ENCODE measurements around the gene TMEM266. TPM values are rescaled to one million over a fixed set of nuclear protein-coding genes. Genes with fewer than 3 reads are reported as not detected.

TMEM266 gene
- total RNA-seq, 2 experiments from 2014 or later, result not detected

DNA sequence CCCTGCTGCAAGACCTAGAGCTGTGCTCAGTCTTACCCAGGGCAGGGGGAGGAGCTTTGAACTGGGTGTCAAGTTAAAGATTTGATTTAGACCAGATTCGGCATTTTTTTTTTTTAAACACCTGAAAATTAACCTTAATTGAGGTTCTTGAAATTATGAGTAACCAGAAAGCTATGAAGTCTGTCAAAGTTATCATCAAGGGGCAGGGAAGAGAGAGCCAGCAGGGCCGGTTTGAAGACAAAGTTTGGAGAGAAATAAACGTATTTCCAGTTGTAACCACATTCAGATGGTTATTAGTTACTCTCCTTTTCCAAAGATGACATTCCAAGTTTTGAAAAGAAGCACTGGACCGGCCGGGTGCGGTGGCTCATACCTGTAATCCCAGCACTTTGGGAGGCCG is 12.0 kb downstream of the TMEM266 start:
- Mint-ChIP-seq H3K36me3 (ENCODE audit: low read depth) (no peaks in the 10 kb centered on the region), H3K4me3 (no peak overlapping the region), H3K4me1 (ENCODE audit: low read depth) (no peaks in the 10 kb centered on the region), H3K27ac (no peak overlapping the region), H3K9me3 (ENCODE audit: insufficient read depth) (no peaks in the 10 kb centered on the region), H3K27me3 (ENCODE audit: low read depth) (peaks cover 19% of the 10 kb centered on the region)
- POLR2A ChIA-PET, result no interaction called here
- CTCF ChIA-PET, result no interaction called here
- no peak for ATAC-seq
- no peak for DNase-seq

DNA sequence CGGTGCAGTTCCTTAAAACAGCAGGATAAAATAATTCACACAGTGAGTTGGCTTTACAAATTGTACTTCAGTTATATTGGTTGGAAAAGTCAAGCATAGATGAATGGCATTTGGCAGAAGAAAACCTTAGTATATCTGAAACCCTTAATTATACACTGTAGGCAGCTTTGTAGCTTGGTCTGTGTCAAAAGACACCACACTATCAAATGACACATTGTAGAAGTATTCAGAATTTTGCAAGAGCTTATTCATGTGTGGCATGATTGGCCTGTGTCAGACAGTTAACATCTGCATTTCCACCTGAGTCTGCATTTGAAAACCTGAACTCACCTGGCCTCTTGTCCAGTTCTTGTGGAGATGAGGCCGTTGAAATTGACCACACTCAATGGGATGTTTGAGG is 13.8 kb downstream of the TMEM266 start:
- DNase-seq (no peak), ATAC-seq (no peak)
- H3K4me3 Mint-ChIP-seq, result no peak overlapping the region
- ChIA-PET CTCF (no interaction called here), POLR2A (no interaction called here)
- H3K4me1 Mint-ChIP-seq (ENCODE audit: low read depth), result peaks cover 10% of the 10 kb centered on the region
- H3K9me3 Mint-ChIP-seq (ENCODE audit: insufficient read depth), result no peaks in the 10 kb centered on the region
- H3K36me3 Mint-ChIP-seq (ENCODE audit: low read depth), result no peaks in the 10 kb centered on the region
- H3K27me3 Mint-ChIP-seq (ENCODE audit: low read depth), result peaks cover 16% of the 10 kb centered on the region
- H3K27ac Mint-ChIP-seq, result no peak overlapping the region

DNA sequence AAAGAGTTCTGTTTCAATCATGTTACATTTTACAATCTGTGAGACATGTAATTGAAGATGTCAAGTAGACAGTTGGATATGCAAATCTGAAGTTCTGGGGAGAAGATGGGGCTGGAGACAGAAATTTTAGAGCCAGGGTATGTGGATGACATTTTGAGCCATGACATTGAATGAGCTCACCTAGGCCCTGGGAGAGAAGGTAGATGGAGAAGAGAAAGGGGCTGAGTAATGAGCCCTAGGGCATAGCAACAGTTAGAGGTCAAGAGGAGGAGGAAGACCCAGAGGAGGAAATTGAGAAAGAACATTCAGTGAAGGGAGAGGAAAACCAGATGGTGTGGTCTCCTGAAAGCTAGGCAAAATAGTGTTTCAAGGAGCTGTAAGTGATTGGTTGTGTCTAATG is 15.3 kb downstream of the TMEM266 start:
- CTCF ChIA-PET, result interaction anchor here (1.0 to 1.5 kb wide), 2 partner anchors 16 to 64 kb away, joined by 3 read pairs; no protein-coding TSS in a partner anchor
- Mint-ChIP-seq H3K4me3 (no peak overlapping the region), H3K27me3 (ENCODE audit: low read depth) (peaks cover 7% of the 10 kb centered on the region), H3K9me3 (ENCODE audit: insufficient read depth) (no peaks in the 10 kb centered on the region), H3K4me1 (ENCODE audit: low read depth) (peaks cover 15% of the 10 kb centered on the region), H3K27ac (no peak overlapping the region), H3K36me3 (ENCODE audit: low read depth) (no peaks in the 10 kb centered on the region)
- no peak for DNase-seq
- ATAC-seq, result no peak
- POLR2A ChIA-PET, result no interaction called here

DNA sequence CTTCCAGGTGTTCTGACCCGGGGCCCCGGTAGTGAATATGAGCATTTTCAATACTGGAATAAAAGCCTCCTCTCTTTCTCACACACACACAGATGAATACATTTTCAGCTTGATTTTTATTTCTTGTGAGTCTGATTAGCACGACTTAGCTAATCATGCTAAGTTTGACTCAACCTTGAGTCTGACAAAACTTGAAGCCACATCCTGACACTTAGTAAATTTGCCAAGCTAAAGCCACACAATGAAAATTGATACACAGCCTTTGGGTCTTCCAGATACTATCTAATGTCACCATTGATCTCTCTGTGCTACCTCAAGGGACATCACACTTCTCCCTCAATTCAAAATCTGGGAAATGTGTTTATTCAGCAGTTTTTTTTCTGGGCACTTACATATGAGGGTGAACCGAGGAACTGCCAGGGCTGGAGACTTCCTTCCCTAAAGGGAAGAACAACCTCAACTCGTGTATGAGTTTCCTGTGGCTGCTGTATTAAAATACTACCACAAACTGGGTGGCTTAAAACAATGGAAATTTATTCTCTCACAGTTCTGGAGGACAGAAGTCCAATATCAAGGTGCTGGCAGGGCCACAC is 18.6 kb downstream of the TMEM266 start:
- H3K36me3 Mint-ChIP-seq (ENCODE audit: low read depth), result no peaks in the 10 kb centered on the region
- no peak overlapping the region for H3K4me3 Mint-ChIP-seq
- no peak for ATAC-seq
- peak overlapping the region; percentile 32 for H3K27ac Mint-ChIP-seq
- no peak for DNase-seq
- ChIA-PET POLR2A (no interaction called here), CTCF (interaction anchor here (1.7 to 1.8 kb wide), 2 partner anchors 19 to 22 kb away, joined by 5 to 7 read pairs; partner anchors contain the start of gene TMEM266)
- H3K4me1 Mint-ChIP-seq (ENCODE audit: low read depth), result peaks cover 15% of the 10 kb centered on the region
- H3K27me3 Mint-ChIP-seq (ENCODE audit: low read depth), result peaks cover 8% of the 10 kb centered on the region
- H3K9me3 Mint-ChIP-seq (ENCODE audit: insufficient read depth), result no peaks in the 10 kb centered on the region

DNA sequence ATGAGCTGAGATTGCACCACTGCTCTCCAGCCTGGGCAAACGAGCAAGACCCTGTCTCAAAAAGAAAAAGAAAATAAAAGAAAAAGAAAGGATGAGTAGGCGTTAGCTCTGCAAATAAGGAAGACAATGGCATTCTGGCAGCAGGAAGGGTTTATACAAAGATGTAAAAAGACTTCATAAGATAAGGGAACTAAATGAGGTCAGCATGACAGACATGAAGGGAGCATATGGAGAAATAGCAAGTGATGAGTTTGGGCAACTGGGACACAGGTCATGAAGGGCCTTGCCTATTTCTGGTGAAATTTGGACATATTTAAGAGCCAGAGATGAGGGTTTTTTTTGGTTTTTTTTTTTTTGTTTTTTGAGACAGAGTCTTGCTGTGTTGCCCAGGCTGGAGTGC is 24.5 kb downstream of the TMEM266 start:
- no peak for DNase-seq
- CTCF ChIA-PET, result interaction anchor here (1.4 kb wide), 1 partner anchor 56 kb away, joined by 3 read pairs; no protein-coding TSS in a partner anchor
- H3K36me3 Mint-ChIP-seq (ENCODE audit: low read depth), result no peaks in the 10 kb centered on the region
- H3K4me3 Mint-ChIP-seq, result no peak overlapping the region
- ATAC-seq, result no peak
- POLR2A ChIA-PET, result no interaction called here
- no peaks in the 10 kb centered on the region for H3K9me3 Mint-ChIP-seq (ENCODE audit: insufficient read depth)
- H3K27ac Mint-ChIP-seq, result no peak overlapping the region
- H3K4me1 Mint-ChIP-seq (ENCODE audit: low read depth), result no peaks in the 10 kb centered on the region
- H3K27me3 Mint-ChIP-seq (ENCODE audit: low read depth), result peaks cover 22% of the 10 kb centered on the region

DNA sequence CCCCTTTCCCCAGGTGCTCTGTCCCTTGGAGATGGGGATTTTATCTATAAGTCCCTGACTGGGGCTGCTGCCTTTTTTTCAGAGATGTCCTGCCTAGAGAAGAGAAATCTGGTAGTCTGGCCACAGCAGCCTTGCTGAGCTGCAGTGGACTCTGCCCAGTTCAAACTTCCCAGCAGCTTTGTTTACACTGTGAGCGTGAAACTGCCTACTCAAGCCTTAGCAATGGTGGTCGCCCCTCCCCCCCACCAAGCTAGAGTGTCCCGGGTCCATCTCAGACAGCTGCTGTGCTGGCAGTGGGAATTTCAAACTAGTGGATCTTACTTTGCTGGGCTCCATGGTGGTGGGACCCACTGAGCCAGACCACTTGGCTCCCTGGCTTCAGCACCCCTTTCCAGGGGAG is 38.9 kb downstream of the TMEM266 start:
- Mint-ChIP-seq H3K4me3 (no peak overlapping the region), H3K27me3 (ENCODE audit: low read depth) (peaks cover 59% of the 10 kb centered on the region), H3K4me1 (ENCODE audit: low read depth) (no peaks in the 10 kb centered on the region), H3K27ac (no peak overlapping the region), H3K9me3 (ENCODE audit: insufficient read depth) (no peaks in the 10 kb centered on the region), H3K36me3 (ENCODE audit: low read depth) (no peaks in the 10 kb centered on the region)
- POLR2A ChIA-PET, result no interaction called here
- DNase-seq (no peak), ATAC-seq (no peak)
- CTCF ChIA-PET, result no interaction called here

DNA sequence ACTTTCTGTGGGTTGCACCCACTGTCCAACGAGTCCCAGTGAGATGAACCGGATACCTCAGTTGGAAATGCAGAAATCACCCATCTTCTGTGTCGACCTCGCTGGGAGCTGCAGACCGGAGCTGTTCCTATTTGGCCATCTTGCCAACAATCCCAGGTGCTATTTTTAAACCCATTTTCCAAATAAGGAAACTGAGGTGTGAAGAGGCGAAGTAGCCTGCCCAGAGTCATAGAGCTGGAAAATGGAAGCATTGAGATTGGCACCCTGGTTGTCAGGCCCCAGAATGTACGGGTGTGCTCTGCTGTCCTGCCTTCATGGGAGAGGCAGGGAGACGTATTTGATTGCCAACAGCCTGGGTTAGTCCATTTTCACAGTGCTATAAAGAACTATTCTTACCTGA is 39.6 kb downstream of the TMEM266 start:
- Mint-ChIP-seq H3K9me3 (ENCODE audit: insufficient read depth) (no peaks in the 10 kb centered on the region), H3K27ac (no peak overlapping the region), H3K36me3 (ENCODE audit: low read depth) (no peaks in the 10 kb centered on the region), H3K4me3 (no peak overlapping the region), H3K4me1 (ENCODE audit: low read depth) (no peaks in the 10 kb centered on the region), H3K27me3 (ENCODE audit: low read depth) (peaks cover 52% of the 10 kb centered on the region)
- no peak for ATAC-seq
- CTCF ChIA-PET, result no interaction called here
- DNase-seq, result no peak
- POLR2A ChIA-PET, result no interaction called here

DNA sequence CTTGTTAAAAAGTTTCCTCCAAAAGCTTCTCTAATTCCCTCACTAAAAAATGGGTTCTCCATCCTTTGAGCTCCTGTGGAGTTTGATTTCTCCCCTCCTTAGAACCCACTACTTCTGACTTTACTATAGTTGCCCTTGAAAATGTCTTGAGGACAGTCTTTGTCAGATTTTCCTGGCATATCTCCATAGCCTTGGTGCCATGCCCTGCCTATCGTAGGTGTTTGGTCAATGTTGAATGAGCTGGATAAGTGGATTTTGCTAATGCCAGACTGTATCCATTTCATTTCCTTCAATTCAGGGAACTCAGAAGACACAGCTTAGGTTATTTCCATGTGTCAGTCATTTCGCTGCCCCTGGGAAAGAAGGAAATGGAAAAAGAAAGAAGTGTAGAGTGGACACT is 40.6 kb downstream of the TMEM266 start:
- ChIA-PET CTCF (interaction anchor here (1.0 kb wide), 1 partner anchor 39 kb away, joined by 3 read pairs; no protein-coding TSS in a partner anchor), POLR2A (no interaction called here)
- DNase-seq (no peak), ATAC-seq (no peak)
- Mint-ChIP-seq H3K36me3 (ENCODE audit: low read depth) (no peaks in the 10 kb centered on the region), H3K27ac (no peak overlapping the region), H3K4me1 (ENCODE audit: low read depth) (no peaks in the 10 kb centered on the region), H3K9me3 (ENCODE audit: insufficient read depth) (no peaks in the 10 kb centered on the region), H3K4me3 (no peak overlapping the region), H3K27me3 (ENCODE audit: low read depth) (peaks cover 43% of the 10 kb centered on the region)

DNA sequence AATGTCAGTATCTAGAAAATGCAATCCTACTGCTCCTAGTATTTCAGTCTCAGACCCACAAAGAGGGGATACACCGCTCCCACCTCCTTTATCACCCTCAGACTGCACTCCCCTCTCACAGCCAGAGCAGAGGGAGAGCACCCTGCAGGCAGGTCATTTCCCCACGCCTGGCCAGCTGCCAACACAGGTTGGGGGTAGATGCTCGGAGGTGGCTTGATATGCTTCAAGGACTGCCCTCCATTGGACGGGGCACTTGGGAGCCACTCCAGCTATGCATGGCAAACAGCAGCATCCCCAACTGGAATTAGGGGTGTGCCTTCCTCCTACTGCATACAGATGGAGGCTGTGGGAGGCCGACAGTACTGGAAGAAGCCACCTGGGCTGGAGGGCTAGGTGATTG is 41.9 kb downstream of the TMEM266 start:
- no peak overlapping the region for H3K4me3 Mint-ChIP-seq
- H3K36me3 Mint-ChIP-seq (ENCODE audit: low read depth), result no peaks in the 10 kb centered on the region
- no peak for ATAC-seq

DNA sequence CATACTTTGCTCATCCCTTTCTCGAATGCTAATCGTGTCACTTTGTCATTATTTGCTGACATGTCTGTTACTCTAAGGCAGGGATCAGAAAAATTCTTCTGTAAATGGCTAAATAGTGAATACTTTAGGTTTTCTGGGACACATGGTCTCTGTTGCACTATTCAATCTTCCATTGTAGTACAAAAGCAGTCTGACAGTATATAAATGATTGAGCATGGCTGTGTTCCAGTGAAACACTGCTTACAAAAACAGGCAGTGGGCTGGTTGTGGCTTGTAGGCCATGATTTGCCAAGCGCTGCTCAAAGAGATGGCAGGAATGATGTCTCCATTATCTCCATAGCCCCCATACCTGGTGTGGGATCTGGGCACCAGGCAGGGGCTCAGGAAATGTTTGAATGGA is 45.6 kb downstream of the TMEM266 start:
- POLR2A ChIA-PET, result no interaction called here
- Mint-ChIP-seq H3K4me3 (no peak overlapping the region), H3K36me3 (ENCODE audit: low read depth) (no peaks in the 10 kb centered on the region), H3K9me3 (ENCODE audit: insufficient read depth) (no peaks in the 10 kb centered on the region), H3K27me3 (ENCODE audit: low read depth) (peaks cover 17% of the 10 kb centered on the region), H3K4me1 (ENCODE audit: low read depth) (no peaks in the 10 kb centered on the region), H3K27ac (no peak overlapping the region)
- DNase-seq (no peak), ATAC-seq (no peak)
- CTCF ChIA-PET, result no interaction called here

More for the DNA sequence above, 41.9 kb downstream of the TMEM266 start:
- peaks cover 32% of the 10 kb centered on the region for H3K27me3 Mint-ChIP-seq (ENCODE audit: low read depth)
- no peak for DNase-seq
- CTCF ChIA-PET, result no interaction called here
- H3K9me3 Mint-ChIP-seq (ENCODE audit: insufficient read depth), result no peaks in the 10 kb centered on the region
- H3K27ac Mint-ChIP-seq, result no peak overlapping the region
- POLR2A ChIA-PET, result no interaction called here
- no peaks in the 10 kb centered on the region for H3K4me1 Mint-ChIP-seq (ENCODE audit: low read depth)

DNA sequence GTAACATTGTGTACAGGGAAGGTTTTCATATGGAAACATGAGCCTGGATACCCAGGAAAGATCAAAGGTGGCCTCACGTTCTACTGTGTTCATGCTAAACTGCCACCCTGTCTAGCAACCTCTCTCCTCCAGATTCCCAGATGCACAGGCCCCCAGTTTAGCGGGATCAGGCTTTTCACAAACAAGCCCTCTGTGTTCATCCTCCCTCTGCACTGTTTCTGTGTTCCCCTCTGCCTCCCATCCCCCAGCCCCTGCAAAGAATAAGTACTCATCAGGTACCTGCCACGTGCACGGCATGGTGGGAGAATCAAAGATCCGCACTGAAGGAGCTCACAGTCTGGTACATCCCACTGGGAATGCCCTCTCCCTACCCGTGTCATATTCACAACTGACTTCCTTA is 46.1 kb downstream of the TMEM266 start:
- ChIA-PET POLR2A (no interaction called here), CTCF (no interaction called here)
- no peaks in the 10 kb centered on the region for H3K4me1 Mint-ChIP-seq (ENCODE audit: low read depth)
- H3K27ac Mint-ChIP-seq, result no peak overlapping the region
- H3K36me3 Mint-ChIP-seq (ENCODE audit: low read depth), result no peaks in the 10 kb centered on the region
- ATAC-seq (no peak), DNase-seq (no peak)
- H3K9me3 Mint-ChIP-seq (ENCODE audit: insufficient read depth), result no peaks in the 10 kb centered on the region
- no peak overlapping the region for H3K4me3 Mint-ChIP-seq
- peaks cover 13% of the 10 kb centered on the region for H3K27me3 Mint-ChIP-seq (ENCODE audit: low read depth)

DNA sequence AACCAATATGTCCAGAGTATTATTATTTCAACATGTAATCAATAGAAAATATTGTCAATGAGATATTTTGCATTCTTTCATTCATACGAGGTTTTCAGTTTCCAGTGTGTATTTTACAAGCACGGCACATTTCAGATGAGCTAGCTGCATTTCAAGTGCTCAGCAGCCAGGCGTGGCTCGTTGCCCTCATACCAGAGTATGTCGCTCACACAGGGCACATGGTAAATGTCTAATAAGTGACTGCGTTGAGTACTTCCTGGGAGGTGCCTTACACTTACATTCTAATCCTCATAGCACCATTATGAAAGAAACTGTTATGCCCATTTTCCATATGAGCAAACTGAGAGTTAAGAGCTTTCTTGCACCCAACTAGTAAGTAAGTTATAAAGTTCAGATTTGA is 47.4 kb downstream of the TMEM266 start:
- DNase-seq, result no peak
- POLR2A ChIA-PET, result no interaction called here
- CTCF ChIA-PET, result no interaction called here
- Mint-ChIP-seq H3K27me3 (ENCODE audit: low read depth) (peaks cover 11% of the 10 kb centered on the region), H3K27ac (no peak overlapping the region), H3K9me3 (ENCODE audit: insufficient read depth) (no peaks in the 10 kb centered on the region), H3K4me1 (ENCODE audit: low read depth) (no peaks in the 10 kb centered on the region), H3K4me3 (no peak overlapping the region), H3K36me3 (ENCODE audit: low read depth) (no peaks in the 10 kb centered on the region)
- no peak for ATAC-seq

DNA sequence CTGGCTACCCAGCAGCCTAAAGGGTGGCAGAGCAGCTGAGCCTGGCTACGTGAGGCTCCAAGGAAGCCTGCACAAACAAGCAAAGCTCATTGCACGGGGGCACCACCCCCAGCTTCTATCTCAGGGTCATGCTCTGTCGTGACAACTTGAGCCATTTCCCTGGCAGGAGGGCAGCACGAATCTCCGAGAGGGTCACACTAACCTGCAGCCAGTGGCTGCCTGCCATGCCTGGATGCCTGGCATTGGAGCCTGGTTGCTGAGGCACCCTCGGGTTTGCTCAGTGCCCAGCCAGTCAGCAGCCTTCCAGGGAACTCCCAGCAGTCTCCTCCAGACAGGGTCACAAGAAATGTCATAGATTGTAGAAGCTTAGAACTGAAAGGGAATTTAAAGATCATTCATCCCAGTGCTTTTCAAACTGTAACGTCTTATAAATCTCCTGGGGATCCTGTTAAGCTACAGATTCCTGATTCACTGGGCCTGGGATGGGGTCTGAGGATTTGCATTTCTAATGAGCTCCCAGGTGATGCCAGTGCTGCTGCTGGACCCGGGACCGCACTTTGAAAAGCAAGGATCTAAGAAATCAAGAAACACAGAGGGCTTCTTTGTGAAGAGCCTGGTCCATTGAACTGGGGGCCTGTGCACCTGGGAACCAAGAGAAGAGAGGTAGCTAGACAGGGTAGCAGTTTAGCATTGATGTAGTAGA is 48.4 kb downstream of the TMEM266 start:
- Mint-ChIP-seq H3K4me3 (no peak overlapping the region), H3K4me1 (ENCODE audit: low read depth) (no peaks in the 10 kb centered on the region), H3K9me3 (ENCODE audit: insufficient read depth) (no peaks in the 10 kb centered on the region), H3K36me3 (ENCODE audit: low read depth) (no peaks in the 10 kb centered on the region), H3K27ac (no peak overlapping the region), H3K27me3 (ENCODE audit: low read depth) (peaks cover 8% of the 10 kb centered on the region)
- ChIA-PET POLR2A (no interaction called here), CTCF (no interaction called here)
- no peak for DNase-seq
- no peak for ATAC-seq
